Activated CD4-positive, CD25-positive, alpha-beta regulatory T cell treated with anti-CD3 and anti-CD28 coated beads, Interleukin-2, amount 50 U/mL, for 72 hours (primary cell): ENCODE data around the gene CNPY1.

ENCODE experiments used
- DNase-seq: peaks from one replicate; pipeline ENCODE4 v3.0.0; 2021

CNPY1 gene

GRCh38 chr7:155452505-155453295, 93.7 kb downstream of the CNPY1 start:
- DNase-seq = no peak

DNA sequence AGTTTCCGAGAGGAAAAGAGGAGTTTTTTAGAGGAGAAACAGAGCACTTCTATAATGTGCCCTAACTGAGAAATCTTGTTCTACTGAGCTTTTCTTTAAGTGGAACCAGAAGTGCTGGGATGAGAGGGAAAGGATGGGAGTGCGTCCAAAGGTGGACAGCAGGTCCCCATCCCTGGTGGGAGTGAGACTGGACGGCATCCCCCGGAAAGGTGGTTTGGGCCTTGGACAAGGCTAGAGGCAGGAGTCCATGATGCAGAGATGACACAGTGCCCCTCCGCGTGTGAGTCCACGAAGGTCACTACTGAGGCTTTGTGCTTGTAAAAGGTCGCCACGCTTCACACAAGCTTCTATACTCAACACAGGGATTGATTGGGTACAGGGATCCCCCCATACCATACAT, 94.5 kb downstream of the CNPY1 start:
- no peak for DNase-seq
